Panc1 (cell line): Measurements from ENCODE around the gene ADK.

Source experiments
- POLR2AphosphoS5 ChIP-seq: IDR thresholded peaks from 2 replicates; pipeline ENCODE4 v1.6.1; 2012; ENCODE audit warnings: mild to moderate bottlenecking, low read depth, low read length, moderate library complexity
- SIN3A ChIP-seq: IDR thresholded peaks from 2 replicates; pipeline ENCODE4 v1.6.1; 2012; ENCODE audit warnings: low read depth, mild to moderate bottlenecking, low read length, moderate library complexity, borderline replicate concordance; ENCODE audit not compliant: insufficient read depth
- TCF7L2 ChIP-seq: IDR thresholded peaks from 2 replicates; pipeline ENCODE4 v1.6.1; 2011; ENCODE audit warnings: mild to moderate bottlenecking, low read depth, low read length, inconsistent platforms
- TF ChIP-seq, protein P1 (sequence below): fragments of 450-650 bp; IDR thresholded peaks from 2 replicates; pipeline ENCODE4 v1.5.1; 2017; ENCODE audit warnings: mild to moderate bottlenecking
- TF ChIP-seq, protein P2 (sequence below), 2 experiments: IDR thresholded peaks; 2 replicates each; pipeline ENCODE4 v1.6.1; 2011 to 2012; ENCODE audit warnings: low read depth in 2 of 2, control low read depth in 1 of 2, low read length in 1 of 2, mild to moderate bottlenecking in 1 of 2, moderate library complexity in 1 of 2; ENCODE audit not compliant: insufficient read depth in 1 of 2

DNA sequence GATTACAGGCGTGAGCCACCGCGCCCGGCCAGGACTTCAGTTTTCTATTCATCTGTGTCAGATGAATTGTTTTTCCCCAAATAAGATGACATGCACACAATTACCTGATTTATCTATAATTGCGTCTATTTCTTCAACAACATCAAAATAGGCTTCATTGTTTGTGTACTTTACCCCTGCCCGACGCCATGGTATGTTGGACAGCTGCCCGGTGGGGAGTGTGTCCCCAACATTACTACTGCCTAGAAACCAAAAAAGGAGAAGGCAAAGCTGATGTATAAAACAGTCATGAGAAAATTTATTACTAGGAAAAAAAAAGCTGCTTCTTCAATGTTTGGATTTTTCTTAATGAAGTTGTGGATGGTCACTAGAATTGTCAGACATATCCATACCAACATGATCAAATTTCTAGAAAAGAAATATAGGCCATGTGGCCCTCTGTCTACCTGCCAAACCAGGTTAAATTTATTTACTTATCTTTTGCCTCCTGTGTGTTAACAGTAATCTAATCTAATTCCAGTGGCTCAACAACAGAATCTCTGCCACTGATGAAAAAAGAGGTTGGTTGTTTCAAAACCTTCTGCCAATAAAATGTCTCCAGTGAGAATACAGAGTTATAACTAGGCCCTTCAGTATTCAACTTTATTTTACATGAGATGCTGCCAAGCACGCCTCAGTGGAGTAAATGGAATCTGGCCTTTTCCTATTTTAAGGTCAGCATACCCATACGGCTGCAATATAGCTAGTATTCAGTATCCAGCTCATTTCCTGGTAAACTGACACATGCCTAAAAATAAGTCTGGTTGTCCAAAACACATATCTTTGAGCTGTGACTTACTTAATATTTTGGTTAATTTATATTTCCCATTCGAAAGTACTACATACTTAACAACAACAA is 16.8 kb upstream of the ADK start:
- TF ChIP-seq, protein P1, sequence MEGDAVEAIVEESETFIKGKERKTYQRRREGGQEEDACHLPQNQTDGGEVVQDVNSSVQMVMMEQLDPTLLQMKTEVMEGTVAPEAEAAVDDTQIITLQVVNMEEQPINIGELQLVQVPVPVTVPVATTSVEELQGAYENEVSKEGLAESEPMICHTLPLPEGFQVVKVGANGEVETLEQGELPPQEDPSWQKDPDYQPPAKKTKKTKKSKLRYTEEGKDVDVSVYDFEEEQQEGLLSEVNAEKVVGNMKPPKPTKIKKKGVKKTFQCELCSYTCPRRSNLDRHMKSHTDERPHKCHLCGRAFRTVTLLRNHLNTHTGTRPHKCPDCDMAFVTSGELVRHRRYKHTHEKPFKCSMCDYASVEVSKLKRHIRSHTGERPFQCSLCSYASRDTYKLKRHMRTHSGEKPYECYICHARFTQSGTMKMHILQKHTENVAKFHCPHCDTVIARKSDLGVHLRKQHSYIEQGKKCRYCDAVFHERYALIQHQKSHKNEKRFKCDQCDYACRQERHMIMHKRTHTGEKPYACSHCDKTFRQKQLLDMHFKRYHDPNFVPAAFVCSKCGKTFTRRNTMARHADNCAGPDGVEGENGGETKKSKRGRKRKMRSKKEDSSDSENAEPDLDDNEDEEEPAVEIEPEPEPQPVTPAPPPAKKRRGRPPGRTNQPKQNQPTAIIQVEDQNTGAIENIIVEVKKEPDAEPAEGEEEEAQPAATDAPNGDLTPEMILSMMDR = no peak
- TF ChIP-seq, protein P2, sequence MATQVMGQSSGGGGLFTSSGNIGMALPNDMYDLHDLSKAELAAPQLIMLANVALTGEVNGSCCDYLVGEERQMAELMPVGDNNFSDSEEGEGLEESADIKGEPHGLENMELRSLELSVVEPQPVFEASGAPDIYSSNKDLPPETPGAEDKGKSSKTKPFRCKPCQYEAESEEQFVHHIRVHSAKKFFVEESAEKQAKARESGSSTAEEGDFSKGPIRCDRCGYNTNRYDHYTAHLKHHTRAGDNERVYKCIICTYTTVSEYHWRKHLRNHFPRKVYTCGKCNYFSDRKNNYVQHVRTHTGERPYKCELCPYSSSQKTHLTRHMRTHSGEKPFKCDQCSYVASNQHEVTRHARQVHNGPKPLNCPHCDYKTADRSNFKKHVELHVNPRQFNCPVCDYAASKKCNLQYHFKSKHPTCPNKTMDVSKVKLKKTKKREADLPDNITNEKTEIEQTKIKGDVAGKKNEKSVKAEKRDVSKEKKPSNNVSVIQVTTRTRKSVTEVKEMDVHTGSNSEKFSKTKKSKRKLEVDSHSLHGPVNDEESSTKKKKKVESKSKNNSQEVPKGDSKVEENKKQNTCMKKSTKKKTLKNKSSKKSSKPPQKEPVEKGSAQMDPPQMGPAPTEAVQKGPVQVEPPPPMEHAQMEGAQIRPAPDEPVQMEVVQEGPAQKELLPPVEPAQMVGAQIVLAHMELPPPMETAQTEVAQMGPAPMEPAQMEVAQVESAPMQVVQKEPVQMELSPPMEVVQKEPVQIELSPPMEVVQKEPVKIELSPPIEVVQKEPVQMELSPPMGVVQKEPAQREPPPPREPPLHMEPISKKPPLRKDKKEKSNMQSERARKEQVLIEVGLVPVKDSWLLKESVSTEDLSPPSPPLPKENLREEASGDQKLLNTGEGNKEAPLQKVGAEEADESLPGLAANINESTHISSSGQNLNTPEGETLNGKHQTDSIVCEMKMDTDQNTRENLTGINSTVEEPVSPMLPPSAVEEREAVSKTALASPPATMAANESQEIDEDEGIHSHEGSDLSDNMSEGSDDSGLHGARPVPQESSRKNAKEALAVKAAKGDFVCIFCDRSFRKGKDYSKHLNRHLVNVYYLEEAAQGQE (IDR thresholded peaks at IDR 0.05; ENCODE audit: insufficient read depth in 1 of 2, low read depth in 2 of 2, low read length in 1 of 2) = no peak
- TF ChIP-seq POLR2AphosphoS5 = no peak
- TF ChIP-seq TCF7L2 = no peak
- TF ChIP-seq SIN3A = no peak
